ENCODE data around the gene TCEAL1. TPM values are rescaled to one million over a fixed set of nuclear protein-coding genes. Genes with fewer than 3 reads are reported as not detected.

Gene TCEAL1
- total and polyA plus RNA-seq, 2 of the 13 experiments (the other 11 are each of a cell fraction or from before 2014, with no cell fraction given): 11.2 to 14.8 TPM

- no peak for TF ChIP-seq HNRNPL (IDR thresholded peaks at IDR 0.05; ENCODE audit: low read depth, low read length)
- no peak for TF ChIP-seq CCAR2 (optimal IDR thresholded peaks at IDR 0.05; ENCODE audit: low read depth, low read length)
- TF ChIP-seq ZBTB8A (CRISPR knock-in tag; IDR thresholded peaks at IDR 0.05; ENCODE audit: borderline replicate concordance, low read depth): no peak
- no peak for TF ChIP-seq ZNF670 (CRISPR knock-in tag; IDR thresholded peaks at IDR 0.05; ENCODE audit: borderline replicate concordance)
- no peak for TF ChIP-seq SOX6 (IDR thresholded peaks at IDR 0.05)
- TF ChIP-seq SOX6 (CRISPR knock-in tag; IDR thresholded peaks at IDR 0.05): 0 out of 2 replicates have a peak, but pooled peaks have one; percentile 15
- peak; percentile 54 for TF ChIP-seq ZFP91 (CRISPR knock-in tag; IDR thresholded peaks at IDR 0.05; ENCODE audit: borderline replicate concordance)
- no peak for TF ChIP-seq KLF16 (CRISPR knock-in tag; IDR thresholded peaks at IDR 0.05)
- no peak for TF ChIP-seq NR2F2 (IDR thresholded peaks at IDR 0.05; ENCODE audit: borderline replicate concordance, low read depth)
- TF ChIP-seq ARID2 (CRISPR knock-in tag; IDR thresholded peaks at IDR 0.05; ENCODE audit: borderline replicate concordance): no peak
- no peak for TF ChIP-seq PBX3 (CRISPR knock-in tag; IDR thresholded peaks at IDR 0.05; ENCODE audit: borderline replicate concordance)
- no peak for TF ChIP-seq PAWR (CRISPR knock-in tag; IDR thresholded peaks at IDR 0.05; ENCODE audit: borderline replicate concordance)
- TF ChIP-seq ZNF142 (CRISPR knock-in tag; IDR thresholded peaks at IDR 0.05): no peak
- TF ChIP-seq PHF20 (CRISPR knock-in tag; IDR thresholded peaks at IDR 0.05): peak; percentile 41; the same call in 1 of the 2 replicates
- TF ChIP-seq ZNF503 (CRISPR knock-in tag; IDR thresholded peaks at IDR 0.05): no peak
- no peak for TF ChIP-seq ZSCAN12 (CRISPR knock-in tag; IDR thresholded peaks at IDR 0.05)
Measured at GRCh38 chrX:103629318-103630170, 769 bp downstream of the TCEAL1 start (continued).
